Adipocyte (in vitro differentiated cells): ENCODE measurements around the gene SLC7A4.

Experiments used
- DNase-seq: peaks from one replicate; pipeline ENCODE4 v3.0.0-alpha.2; 2015; ENCODE audit warnings: low read depth
- H3K27me3 ChIP-seq: replicated peaks from 2 replicates; pipeline ENCODE4 v1.7.0; 2013; ENCODE audit warnings: mild to moderate bottlenecking, low read length, moderate library complexity; ENCODE audit not compliant: control insufficient read depth, insufficient read depth
- H3K36me3 ChIP-seq: 2 replicates; pipeline ENCODE4 v1.7.0; 2013; ENCODE audit warnings: low read length, mild to moderate bottlenecking, moderate library complexity; ENCODE audit not compliant: control insufficient read depth, insufficient read depth, severe bottlenecking
- H3K4me1 ChIP-seq: 2 replicates; pipeline ENCODE4 v1.7.0; 2013; ENCODE audit warnings: mild to moderate bottlenecking, low read length, moderate library complexity; ENCODE audit not compliant: control insufficient read depth, insufficient read depth
- H3K4me3 ChIP-seq: 2 replicates; pipeline ENCODE4 v1.7.0; 2013; ENCODE audit warnings: mild to moderate bottlenecking, low read length, moderate library complexity
- H3K9ac ChIP-seq: 2 replicates; pipeline ENCODE4 v1.7.0; 2013; ENCODE audit warnings: mild to moderate bottlenecking, low read length, moderate library complexity
- H3K9me3 ChIP-seq: 2 replicates; pipeline ENCODE4 v1.7.0; 2013; ENCODE audit warnings: mild to moderate bottlenecking, low read length, moderate library complexity; ENCODE audit not compliant: control insufficient read depth

The SLC7A4 gene

DNA sequence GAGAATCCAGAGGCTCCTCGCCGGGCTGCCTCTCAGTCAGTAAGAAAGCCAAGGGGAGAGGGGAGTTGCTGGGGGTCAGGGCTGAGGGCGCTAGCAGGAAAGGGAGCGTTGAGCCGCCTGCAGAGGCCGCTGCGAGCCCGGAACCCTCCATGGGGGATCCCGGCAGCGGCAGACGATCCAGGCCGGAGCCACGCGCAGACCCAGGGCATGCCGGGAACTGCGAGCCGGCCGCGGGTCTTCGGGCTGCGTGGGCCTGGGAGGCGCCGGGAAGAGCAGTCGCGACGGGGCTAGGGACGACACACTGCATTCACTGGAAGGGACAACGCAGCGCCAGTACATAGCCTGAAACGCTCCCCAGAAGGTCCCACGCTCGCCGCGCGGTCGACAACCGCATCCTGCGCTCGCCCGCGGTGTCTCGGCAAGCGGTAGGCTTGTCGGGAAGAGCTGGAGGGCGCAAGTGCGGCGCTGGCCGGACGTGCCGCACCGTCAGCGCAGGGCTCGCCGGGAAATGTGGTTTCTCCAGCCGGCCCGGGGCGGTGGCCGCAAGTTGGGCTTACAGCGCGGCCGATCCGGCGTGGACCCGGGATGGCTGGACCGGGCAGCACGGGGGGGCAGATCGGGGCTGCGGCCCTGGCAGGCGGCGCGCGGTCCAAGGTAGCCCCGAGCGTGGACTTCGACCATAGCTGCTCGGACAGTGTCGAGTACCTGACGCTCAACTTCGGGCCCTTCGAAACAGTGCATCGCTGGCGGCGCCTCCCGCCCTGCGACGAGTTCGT is 50.4 kb downstream of the SLC7A4 start, which contains the start of gene LZTR1:
TSS of gene LZTR1 (plus strand) at position 511 of the 776 bp plus-strand sequence. CDS start at position 586, 75 bp downstream.
- peak; percentile 95 for DNase-seq
- Histone ChIP-seq H3K4me1 (peaks cover 30% of the 10 kb centered on the region), H3K9me3 (peaks cover 10% of the 10 kb centered on the region), H3K9ac (peak within 1 kb of the TSS; percentile 97), H3K36me3 (peaks cover 17% of the 10 kb centered on the region), H3K27me3 (no peaks in the 10 kb centered on the region), H3K4me3 (peak within 1 kb of the TSS; percentile 98)

DNA sequence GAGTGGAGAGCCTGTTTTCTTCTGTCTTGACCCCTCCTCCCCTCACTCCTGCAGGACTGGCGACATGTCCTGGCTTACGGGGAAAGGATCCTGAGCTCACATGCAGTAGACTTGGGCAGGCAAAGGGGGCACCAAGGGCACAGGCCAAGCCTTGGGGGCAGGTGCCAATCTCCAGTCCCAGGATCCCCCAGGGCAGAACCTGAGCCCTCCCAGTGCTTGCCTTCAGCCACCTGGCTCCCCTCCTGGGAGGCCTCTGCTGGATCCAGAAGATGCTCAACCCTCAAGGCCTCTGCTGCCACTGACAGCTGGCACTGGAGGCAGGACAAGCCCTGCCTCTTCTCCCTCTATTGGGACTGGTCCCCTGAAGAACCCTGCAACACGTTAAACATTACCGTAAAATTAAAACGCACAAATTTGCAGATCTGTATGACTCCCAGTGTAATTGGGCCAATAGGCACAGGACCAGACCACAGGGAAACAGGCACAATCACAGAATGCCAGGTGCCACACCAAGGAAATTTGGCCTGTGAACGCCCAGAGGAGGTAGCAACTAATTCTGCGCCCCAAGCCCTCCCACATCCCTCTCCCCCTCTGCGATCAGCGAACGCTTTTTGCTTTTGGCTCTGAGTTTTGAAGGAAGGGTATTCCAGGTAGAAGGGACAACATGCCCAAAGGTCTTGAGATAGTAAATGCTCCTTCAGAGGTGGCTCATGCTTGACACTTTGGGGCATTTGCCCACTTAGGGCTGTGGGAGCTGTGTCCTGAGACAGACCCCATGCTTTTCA is 51.2 kb downstream of the SLC7A4 start:
- Histone ChIP-seq H3K4me1 (peaks cover 30% of the 10 kb centered on the region), H3K9me3 (peaks cover 10% of the 10 kb centered on the region), H3K27me3 (peaks cover 4% of the 10 kb centered on the region), H3K4me3 (peak overlapping the region; percentile 98), H3K36me3 (peaks cover 10% of the 10 kb centered on the region), H3K9ac (peak overlapping the region; percentile 97)
- no peak for DNase-seq

- DNase-seq = no peak
- peaks cover 30% of the 10 kb centered on the region for H3K4me1 ChIP-seq
- H3K9ac ChIP-seq = no peak overlapping the region
- peaks cover 4% of the 10 kb centered on the region for H3K36me3 ChIP-seq
- H3K4me3 ChIP-seq = no peak overlapping the region
- H3K27me3 ChIP-seq = peaks cover 10% of the 10 kb centered on the region
- H3K9me3 ChIP-seq = peaks cover 10% of the 10 kb centered on the region
Observed at GRCh38 chr22:20980523-20980922, 51.8 kb downstream of the SLC7A4 start.

DNA sequence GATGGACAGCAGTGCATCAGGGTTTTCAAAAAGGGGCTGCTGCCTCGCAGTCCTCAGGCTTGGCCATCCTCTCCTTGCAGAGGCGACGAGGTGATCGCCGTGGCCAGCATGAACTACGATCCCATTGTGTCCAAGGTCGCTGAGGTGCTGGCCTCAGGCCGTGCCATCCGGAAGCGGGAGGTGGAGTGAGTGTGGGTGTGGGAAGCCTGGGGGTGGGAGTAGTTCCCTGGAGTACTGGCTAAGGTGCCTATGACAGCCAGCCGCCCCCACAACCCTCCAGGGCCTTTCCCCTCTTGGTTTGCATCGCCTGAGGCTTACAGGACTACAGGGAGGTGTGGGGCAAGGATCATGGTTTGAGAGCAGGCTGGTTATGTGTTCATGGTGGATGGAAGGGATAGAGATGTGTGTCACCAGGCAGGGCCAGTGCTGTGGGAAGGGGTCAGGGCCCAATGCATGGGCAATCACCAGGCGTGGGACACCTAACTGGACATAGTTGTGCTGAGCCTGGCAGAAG is 52.4 kb downstream of the SLC7A4 start:
- no peak for DNase-seq
- Histone ChIP-seq H3K4me3 (no peak overlapping the region), H3K9ac (peak overlapping the region; percentile 50), H3K36me3 (no peaks in the 10 kb centered on the region), H3K4me1 (peaks cover 30% of the 10 kb centered on the region), H3K27me3 (peaks cover 12% of the 10 kb centered on the region), H3K9me3 (peaks cover 10% of the 10 kb centered on the region)

- DNase-seq = peak; percentile 66
- peak overlapping the region; percentile 36 for H3K4me3 ChIP-seq
- peaks cover 10% of the 10 kb centered on the region for H3K9me3 ChIP-seq
- peak overlapping the region; percentile 50 for H3K9ac ChIP-seq
- no peaks in the 10 kb centered on the region for H3K36me3 ChIP-seq
- peaks cover 17% of the 10 kb centered on the region for H3K27me3 ChIP-seq
- peaks cover 30% of the 10 kb centered on the region for H3K4me1 ChIP-seq
Observed at GRCh38 chr22:20979243-20979809, 53.0 kb downstream of the SLC7A4 start.
